Measurements from ENCODE around the gene HSPB7.

Gene HSPB7

GRCh38 chr1:15973772-15974171 lies 44.1 kb downstream of the HSPB7 start:
- no peak for ATAC-seq

- no peak for ATAC-seq
Observed at GRCh38 chr1:15972409-15972808, 45.4 kb downstream of the HSPB7 start.

GRCh38 chr1:15970911-15971310 lies 46.9 kb downstream of the HSPB7 start:
- ATAC-seq: no peak

- no peak for ATAC-seq
Observed at GRCh38 chr1:15969321-15969880, 48.4 kb downstream of the HSPB7 start.

- ATAC-seq: no peak
Observed at GRCh38 chr1:15968172-15968571, 49.7 kb downstream of the HSPB7 start.

- ATAC-seq: no peak
Observed at GRCh38 chr1:15966956-15967344, 50.9 kb downstream of the HSPB7 start.

GRCh38 chr1:15966081-15966955 lies 51.5 kb downstream of the HSPB7 start:
- peak; percentile 82 for ATAC-seq

GRCh38 chr1:15965228-15965767 lies 52.5 kb downstream of the HSPB7 start:
- peak; percentile 20 to 26 for ATAC-seq

All from activated CD4-positive, CD25-positive, alpha-beta regulatory T cell treated with anti-CD3 and anti-CD28 coated beads, Interleukin-2, amount 50 U/mL, for 24 hours (primary cell).